NCI-H1092 treated with DMSO at 0.1 percent for 48 hours (cell line): ENCODE results near the gene GAMT.
"Not testable (repeated sequence)": the region's sequence is repeated elsewhere in the genome, so short reads cannot be mapped to it uniquely, and the experiment has no call there.

Experiments
- DNase-seq: peaks from one replicate; lab custom pipeline; 2025; lab: John Stamatoyannopoulos, UW

Gene GAMT

DNA sequence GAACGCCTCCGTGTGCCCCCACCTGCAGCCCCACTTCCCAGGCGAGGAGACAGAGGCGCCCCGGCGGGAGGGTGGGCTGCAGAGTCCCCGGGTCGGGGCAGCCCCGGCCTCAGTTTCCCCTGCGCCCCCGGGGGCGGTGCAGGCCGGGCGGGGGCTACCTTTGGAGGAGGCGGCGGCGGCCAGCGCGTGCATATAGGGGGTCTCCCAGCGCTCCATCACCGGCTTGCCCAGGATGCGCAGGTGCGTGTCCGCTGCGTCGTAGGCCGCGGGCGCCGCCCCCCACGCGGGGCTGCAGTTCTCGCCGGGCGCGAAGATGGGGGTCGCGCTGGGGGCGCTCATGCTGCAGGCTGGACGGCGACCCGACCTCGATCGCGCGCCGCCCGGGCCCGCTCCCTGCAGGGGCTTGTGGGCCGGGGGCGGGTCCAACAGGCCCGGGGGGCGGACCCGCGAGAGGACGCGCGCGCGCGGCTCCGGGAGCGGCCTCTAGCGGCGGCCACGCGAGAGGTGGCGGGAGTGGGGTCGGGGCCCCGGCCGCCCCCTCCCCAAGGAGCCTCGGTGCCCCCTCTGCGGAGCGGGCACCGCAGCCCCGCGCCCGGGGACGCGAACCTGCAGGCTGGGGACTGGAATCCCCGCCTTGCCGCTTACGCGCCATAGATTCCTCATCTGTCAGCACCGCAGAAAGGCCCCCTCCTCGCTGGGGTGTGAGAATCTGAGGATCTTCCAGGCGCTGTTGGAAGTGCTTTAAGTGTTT, at the start of gene GAMT:
TSS of gene GAMT (minus strand) at position 405 of the 751 bp plus-strand sequence. CDS start at position 339, 66 bp downstream.
- DNase-seq = peak; percentile 34

DNA sequence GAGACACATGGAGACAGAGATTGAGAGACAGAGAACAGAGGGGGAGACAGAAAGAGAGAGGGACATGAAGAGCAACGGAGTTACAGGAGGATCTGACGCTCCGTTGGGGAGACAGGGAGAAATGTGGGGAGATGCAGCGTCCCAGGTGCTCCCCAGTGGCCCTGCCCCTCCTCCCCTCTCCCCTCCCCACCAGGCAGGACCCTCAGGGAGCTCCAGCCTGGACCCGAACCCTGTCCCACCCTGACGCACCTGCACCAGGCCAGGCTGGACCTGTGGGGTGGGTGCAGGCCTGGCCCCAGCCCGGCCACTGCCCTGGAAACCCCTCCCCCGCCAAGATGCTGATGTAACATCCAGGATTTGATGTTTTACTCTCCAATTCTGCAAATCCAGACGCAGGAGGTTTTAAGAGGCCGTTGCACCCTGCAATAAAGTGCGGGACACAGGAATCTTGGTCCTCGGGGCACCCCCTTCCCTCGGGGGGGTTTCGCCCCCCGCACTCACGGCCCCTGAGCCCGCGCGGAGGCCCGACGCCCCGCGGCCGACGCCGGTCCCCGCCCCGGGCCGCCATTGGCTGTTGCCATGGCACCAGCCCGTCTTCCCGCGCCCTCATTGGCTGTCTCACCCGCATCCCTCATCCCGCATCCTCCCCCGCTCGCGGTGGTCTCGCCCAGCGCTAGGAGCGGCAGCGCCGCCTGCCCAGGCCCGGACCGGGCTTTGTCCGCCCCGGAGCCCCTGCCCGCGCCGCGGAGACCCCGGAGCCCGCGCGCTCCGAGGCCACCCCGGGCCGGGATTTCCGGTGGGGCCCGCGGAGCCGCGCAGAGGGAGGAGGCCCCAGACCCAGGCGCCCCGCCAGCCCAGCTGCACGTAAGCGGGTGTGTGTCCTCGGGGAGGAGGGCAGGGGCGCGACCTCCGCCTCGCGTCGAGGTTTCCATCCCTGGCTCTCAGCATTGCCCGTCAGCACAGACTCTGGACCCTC, 48.4 kb upstream of the GAMT start, which contains the start of gene APC2:
TSS of gene APC2 (plus strand) at position 655 of the 976 bp plus-strand sequence. CDS start 2,881 bp downstream, outside the sequence.
- DNase-seq = peak; percentile 84

DNA sequence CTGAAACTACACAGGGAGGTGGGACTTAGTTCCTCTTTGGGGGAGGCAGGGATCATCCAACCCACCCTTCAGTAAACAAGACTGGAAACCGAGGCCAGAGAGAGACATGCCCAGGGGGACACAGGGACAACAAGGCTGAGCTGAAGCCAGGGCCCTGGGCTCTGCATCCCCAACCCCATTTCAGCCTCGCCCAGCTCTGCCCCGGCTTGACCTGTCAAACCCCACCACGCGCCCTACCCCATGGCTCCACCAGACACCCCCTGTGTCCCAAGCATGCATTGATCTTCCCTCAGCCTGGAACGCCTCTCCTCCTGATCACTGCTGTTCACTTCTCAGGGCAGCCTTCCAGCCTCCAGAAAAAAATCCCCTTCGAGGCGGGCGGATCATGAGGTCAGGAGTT, 46.6 kb upstream of the GAMT start:
- DNase-seq = no peak

DNA sequence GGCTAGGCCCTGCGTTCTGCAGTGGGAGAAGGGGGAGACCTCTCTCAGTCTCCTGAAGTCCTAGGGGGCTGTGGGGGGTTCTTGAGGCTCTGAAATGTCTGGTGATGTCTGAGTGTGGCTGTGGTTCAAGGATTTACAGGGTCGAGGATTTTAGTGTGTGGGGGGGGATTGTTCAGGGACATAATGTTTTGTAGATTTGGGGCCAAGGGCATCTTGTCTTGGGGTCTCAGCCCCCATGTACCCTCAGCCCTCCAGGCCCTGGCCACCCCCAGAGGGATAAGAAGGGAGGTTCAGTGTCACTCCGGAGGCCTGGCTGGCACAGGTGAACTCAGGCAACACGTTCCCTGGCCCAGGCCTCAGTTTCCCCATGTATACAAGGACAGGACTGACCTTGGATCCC, 46.2 kb upstream of the GAMT start:
- DNase-seq = no peak

DNA sequence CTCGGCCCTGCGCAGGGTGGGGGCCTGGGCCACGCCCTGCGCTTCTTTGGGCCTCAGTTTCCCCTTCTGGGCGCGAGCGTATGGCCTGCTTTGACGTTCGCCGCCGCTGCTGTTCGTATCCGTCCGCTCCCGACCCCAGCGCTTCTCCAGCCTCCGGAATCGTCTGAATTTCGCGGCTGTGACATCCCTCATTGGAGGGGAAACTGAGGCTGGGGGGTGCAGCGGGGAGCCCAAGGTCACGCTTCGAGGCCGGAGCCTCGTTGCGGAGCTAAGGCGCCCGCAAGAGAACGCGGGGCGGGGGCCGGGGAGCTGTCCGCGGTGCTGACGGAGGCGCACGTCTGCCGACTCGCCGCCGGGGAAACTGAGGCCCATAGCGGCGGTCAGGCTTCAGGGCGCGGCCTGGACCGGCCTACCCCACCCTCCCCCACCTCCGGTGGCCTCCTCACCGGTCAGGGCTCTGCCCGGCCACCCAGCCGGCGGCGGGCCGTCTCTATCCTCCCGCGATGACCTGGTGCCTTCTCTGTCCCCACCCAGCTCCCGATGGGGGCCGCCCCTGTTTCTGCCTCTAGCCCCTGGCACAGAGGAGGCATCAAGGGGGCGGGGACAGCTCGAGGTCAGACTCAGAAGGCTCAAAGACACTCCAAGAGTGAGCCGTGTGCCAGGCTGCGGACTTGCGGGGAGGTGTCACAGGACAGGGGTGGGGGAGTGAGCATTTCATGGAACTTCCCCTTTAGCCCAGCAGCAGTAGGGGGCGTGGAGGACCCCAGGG, 45.6 kb upstream of the GAMT start:
- no peak for DNase-seq

DNA sequence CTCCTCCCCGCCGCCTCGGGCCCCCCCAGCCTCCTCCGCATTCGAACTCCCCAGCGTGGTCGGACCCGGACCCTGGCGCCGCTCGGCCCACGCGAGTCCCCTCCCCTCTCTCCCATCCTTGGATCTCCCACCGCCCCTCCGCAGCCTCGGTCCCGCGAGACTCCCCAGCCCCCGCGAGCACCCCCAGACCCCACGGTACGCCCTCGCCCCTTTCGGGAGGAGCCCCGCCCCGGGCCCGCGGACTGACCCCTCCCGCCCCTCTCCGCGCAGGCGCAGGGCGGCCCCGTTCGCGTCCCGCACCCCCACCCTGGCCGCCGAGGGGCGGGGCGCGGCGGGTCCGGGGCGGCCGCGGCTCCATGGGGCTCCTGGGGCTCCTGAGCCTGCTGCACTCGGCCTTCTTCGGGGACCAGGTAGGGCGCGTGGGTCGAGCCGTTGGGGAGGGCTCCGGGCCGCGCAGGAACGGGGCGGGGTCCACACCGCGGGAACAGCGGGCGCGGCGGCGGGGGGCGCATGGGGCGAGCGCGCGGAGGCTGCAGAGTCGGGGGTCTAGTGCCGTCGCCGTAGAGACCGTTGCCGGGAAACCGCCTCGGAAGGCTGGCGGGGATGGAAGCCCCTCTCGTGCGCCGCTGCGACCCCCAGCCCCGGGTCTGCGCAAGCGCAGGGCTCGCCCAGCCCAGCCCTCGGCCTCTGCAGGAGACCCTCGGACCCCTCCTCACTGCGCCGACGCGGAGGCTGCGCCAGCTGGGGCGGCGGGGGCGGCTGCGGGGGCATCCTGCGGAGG, 44.8 kb upstream of the GAMT start:
- DNase-seq = peak; percentile 30

DNA sequence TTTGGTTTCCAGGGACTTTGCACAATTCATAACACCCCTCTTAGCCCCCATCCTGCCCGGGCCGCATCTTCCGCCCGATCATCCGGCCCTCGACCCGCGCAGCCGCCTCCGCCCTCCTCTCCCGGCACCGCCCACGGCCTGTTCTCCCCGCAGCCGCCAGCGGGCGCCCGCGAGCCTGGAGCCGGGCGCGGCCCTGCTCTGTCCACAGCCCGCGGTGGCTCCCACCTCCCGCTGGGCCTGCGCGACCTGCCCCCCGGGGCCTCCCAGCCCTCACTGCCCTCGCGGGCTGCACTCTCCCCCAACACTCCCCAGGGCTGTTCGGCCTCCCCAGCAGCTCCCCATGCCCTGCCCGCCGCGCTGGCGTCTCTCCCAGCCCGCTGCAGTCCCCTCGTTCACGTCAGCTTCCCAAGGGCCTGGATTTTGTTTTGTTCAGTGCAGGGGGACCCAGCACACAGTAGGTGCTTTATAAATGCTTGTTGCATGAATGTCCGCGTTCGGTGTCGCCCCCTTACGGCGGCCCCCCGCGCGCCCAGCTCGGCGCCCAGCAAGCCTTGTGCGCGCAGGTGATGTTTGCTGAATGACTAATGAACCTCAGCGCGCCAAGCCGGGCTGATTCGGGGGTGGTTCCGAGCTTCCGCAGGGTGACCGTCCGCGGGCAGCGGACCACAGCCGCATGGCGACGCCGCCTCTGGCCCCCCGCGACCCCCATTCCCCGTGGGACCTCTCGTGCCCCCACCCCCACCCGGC, 44.0 kb upstream of the GAMT start:
- DNase-seq = peak; percentile 41

DNA sequence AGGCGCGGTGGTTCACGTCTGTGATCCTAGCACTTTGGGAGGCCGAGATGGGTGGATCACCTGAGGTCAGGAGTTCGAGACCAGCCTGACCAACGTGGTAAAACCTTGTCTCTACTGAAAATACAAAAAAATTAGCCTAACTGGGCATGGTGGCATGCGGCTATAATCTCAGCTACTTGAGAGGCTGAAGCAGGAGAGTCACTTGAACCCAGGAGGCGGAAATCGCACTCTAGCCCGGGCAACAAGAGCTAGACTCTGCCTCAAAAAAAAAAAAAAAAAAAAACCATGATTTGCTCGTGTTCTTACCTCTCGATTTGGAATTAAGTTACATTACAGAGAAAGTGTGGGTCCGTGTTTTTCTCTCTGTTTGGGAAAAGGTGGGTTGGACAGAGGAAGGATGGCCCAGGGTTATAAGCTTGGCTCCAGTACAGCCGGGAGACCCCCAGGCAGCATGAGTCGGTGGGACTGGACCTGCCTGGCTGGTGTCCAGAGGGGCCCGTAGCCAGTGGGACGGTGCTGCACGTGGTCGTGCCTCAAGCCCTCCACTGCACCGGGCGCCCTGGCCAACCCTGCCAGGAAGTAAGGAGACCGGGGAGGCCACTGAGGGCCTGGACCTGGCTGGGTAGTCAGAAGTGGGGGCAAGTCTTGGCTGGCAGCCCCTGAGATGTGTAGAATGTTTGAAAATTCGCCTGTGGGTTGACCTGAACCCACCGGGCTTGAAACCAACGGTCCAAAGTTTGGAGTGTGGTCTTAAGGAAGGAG, 40.5 kb upstream of the GAMT start:
- no peak for DNase-seq

DNA sequence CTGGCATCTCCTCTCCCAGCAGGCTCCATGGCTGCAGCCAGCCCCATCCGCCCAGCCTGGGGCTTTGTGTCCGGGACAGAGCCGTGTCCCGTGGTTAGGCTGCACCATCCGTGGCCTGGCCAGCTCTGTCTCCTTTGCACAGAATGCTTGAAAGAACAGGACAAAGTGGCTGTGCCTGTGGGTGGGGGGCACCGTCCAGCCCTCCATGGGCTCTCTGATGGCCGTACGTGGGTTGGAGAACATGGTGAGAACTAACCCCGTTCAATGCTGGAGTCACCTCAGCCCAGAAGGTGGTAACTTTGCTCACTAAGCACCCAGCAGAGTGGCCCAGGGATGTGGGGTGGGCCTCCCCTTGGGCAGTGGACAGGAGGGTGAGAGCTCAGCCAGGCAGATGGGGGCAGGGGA, 39.7 kb upstream of the GAMT start:
- no peak for DNase-seq

DNA sequence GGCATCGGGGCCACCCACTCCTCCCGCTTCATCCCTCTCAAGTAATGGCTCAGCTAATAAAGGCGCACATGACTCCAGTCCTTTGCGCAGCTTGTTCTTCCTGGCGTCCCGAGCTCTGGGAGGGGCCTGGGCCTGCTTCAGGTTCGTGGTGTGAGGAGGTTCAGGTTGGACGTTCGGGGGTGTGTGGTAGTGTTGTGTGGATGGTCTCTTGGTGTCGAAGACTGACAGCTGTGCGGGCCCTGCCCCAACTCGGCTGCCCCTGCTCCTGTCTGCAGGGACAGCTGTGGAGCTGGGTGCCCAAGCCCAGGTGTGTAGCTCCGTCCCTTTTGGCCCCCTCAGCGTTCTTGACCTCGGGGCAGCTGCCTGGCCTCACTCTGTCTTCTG, 39.1 kb upstream of the GAMT start:
- DNase-seq = no peak

DNA sequence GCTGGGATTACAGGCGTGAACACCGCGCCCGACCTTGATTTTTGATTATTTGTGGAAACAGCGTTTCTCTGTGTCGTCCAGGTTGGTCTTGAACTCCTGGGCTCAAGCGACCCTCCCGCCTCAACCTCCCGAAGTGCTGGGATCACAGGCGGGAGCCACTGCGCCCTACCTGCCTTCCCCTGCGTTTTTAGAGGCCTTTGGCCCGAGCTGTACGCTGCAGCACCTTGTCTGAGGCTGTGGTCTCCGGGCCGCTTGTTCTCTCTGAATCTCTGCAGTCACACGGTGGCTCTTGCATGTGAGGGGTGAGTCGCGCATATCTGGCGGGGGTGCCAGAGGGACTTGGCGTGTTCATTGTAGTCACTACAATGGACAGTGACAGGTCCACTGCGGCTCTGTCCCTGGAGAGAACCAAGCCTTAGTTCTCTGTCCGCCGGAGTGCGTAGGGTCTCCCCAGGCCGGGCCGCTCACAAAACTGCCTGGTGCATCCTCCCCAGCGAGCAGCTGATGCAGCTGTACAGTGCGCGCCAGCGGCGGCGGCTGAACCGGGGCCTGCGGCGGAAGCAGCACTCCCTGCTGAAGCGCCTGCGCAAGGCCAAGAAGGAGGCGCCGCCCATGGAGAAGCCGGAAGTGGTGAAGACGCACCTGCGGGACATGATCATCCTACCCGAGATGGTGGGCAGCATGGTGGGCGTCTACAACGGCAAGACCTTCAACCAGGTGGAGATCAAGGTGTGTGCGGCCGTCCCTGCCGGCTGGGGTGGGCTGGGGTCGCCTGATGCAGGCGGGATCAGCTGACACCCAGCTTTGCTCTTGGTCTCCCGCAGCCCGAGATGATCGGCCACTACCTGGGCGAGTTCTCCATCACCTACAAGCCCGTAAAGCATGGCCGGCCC, 38.4 kb upstream of the GAMT start:
- not testable (repeated sequence) for DNase-seq

DNA sequence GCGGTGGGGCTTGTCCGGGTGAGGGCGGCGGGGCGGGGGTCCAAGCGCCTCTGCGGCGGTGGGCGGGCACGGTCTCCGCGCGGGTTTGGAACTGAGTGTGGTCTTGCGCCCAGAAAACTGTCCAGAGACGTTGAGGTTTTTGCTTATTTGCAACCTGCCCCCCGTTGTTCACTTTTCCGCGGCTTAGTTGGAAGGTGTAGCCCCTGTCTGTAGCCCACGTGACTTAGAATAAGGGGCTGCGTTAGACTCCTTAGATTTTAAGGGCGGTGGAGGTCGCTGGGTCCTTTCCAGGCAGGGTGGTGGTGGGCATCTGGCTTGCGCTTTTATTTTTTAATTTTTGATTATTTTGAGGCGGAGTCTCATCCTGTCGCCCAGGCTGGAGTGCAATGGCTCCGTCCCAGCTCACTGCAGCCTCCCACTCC, 37.6 kb upstream of the GAMT start:
- DNase-seq = no peak

DNA sequence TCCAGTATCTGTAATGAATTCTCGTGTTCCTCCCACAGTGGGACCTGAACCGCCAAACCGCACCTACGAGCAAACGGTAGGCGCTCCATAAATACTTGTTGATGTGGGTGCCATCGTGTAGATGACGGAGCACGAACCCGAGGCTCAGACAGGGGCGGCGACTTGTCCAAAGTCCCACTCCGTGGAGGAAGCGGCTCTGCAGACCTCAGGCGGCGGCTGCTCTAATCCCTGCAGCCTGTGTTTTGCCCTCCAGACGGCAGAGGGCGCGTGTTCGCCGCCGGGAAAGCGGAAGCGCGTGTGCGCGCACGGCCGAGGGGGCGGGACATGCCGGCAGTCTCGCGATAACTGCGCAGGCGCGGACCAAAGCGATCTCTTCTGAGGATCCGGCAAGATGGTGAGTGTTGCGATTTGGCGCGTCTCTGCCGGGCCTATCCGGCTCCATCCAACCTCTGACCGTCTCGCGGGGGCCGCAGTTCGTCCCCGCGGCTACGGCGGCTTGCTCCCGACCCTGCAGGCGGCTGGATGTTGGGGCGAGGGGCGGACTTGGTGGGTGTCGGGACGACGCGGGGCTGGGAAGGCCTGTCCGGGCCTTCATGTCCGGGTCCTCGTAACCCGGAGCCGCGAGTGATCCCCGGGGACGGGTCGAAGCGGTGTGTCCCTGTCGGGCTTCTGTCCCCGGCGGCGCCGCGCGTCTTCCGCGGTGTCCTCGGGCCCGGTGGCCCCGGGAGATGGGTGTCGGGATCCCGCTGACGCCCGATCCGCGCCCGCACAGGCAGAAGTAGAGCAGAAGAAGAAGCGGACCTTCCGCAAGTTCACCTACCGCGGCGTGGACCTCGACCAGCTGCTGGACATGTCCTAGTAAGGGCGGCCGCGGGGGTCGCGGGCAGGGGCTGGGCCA, 36.9 kb upstream of the GAMT start, which contains the start of gene RPS15:
TSS of gene RPS15 (plus strand) at position 362 of the 898 bp plus-strand sequence. CDS start at position 392, 30 bp downstream.
- peak; percentile 92 for DNase-seq

DNA sequence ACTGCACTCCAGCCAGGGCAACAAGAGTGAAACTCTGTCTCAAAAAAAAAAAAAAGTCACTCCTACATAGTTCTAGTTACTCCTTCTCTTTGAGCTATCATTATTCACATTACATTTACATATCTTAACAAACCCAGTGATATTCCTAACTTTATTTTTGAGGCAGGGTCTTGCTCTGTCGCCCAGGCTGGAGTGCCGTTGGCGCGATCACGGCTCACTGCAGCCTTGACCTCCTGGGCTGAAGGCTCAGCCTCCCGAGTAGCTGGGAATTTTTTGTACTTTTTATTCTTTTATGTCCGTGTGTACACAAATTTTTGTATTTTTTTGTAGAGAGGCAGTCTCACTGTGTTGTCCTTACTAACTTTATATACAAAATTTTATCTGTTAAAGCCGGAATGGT, 36.3 kb upstream of the GAMT start:
- no peak for DNase-seq

DNA sequence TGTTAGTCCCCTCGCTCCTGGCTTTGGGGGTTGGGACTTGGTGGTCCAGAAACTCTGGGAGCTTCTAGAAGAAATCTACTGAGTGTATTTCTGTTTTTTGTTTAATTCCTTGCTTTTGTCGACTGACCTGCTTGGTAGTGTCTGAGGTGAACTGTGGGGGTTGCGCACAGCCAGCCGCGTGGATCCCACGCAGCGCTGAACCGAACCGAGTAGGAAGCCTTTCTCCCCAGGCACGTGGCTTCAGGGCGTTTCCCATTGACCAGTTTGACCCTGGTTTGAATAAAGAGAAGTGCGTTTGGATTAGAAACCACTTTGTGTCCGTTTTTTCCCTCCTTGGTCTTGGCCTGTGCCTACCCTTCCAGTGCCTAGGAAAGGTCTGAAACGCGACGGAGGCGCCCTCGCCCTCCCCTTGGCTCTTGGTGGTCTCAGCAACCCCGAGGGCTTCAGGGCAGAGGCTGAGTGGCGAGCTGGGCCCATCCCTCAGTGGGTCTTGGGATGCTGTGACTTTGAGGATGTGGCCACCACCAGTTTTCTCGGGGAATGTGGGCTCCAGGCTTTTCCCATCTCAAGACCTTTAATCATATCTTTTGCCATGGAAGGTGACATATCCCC, 34.1 kb upstream of the GAMT start:
- no peak for DNase-seq

DNA sequence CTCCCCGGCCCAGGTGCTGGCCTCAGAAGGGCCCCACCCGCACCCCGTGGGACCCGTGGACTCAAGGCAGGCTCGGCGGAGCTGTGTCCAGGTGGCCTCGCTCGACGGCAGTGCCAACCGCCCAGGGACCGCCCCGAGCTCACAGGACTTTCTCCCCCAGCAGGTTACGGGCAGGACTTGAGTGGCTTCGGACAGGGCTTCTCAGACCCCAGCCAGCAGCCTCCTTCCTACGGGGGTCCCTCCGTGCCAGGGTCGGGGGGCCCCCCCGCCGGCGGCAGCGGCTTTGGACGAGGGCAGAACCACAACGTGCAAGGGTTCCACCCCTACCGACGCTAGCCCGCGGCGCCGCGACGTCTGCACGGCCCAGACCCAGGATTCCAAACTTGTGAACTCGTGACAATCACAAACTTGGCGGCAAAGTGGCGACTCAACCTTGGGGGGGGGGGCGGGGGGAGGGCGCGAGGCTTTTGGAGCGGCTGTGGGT, 33.3 kb upstream of the GAMT start:
- no peak for DNase-seq

DNA sequence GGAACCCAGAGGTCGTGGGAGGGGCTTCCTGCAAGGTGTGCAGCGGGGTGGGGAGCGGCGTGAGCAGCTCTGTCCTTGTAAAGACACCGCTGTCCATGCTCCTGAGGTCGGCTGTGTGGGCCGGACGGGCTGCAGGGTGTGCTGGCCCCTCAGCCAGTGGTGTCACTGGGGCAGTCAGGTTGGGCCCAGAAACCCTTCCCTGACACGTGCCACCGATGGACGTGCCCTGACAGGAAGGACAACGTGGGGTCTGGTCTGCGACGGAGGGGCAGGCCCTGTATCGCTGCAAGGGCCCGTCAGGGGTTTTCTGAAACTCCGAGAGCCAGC, 32.7 kb upstream of the GAMT start:
- DNase-seq = no peak
